Osteocyte (in vitro differentiated cells): ENCODE data around the gene SLC38A4. TPM values are rescaled to one million over a fixed set of nuclear protein-coding genes. Genes with fewer than 3 reads are reported as not detected.

Experiments used
- DNase-seq: peaks from one replicate; pipeline ENCODE4 v3.0.0; 2021; ENCODE audit warnings: mixed read lengths; ENCODE audit not compliant: unreplicated experiment; ENCODE audit errors: extremely low spot score
- H3K27ac Mint-ChIP-seq: one replicate; pipeline ENCODE4 v1.8.0; 2021; ENCODE audit warnings: mild to moderate bottlenecking, mixed read lengths; ENCODE audit not compliant: unreplicated experiment
- H3K27me3 Mint-ChIP-seq: one replicate; pipeline ENCODE4 v1.8.0; 2021; ENCODE audit warnings: mixed read lengths; ENCODE audit not compliant: unreplicated experiment
- H3K36me3 Mint-ChIP-seq: one replicate; pipeline ENCODE4 v1.8.0; 2021; ENCODE audit warnings: mixed read lengths; ENCODE audit not compliant: unreplicated experiment
- H3K4me1 Mint-ChIP-seq: one replicate; pipeline ENCODE4 v1.8.0; 2021; ENCODE audit warnings: mixed read lengths; ENCODE audit not compliant: unreplicated experiment
- H3K4me3 Mint-ChIP-seq: one replicate; pipeline ENCODE4 v1.8.0; 2021; ENCODE audit warnings: mild to moderate bottlenecking, moderate library complexity, mixed read lengths; ENCODE audit not compliant: unreplicated experiment
- H3K9me3 Mint-ChIP-seq: one replicate; pipeline ENCODE4 v1.8.0; 2021; ENCODE audit warnings: mixed read lengths; ENCODE audit not compliant: unreplicated experiment
- total RNA-seq: library from RNA; stranded (reverse); gene quantifications from 2 replicates; pipeline ENCODE4 v1.2.1, GENCODE V29; 2021
- TF ChIP-seq, protein P1 (sequence below): fragments of 200-600 bp; sonication (generic); IDR thresholded peaks from 2 replicates; pipeline ENCODE4 v1.5.0; 2021; ENCODE audit warnings: antibody characterized with exemption, mild to moderate bottlenecking, moderate library complexity

SLC38A4 gene
- total RNA-seq, 1 donor from 2014 or later, result 11.4 TPM

DNA sequence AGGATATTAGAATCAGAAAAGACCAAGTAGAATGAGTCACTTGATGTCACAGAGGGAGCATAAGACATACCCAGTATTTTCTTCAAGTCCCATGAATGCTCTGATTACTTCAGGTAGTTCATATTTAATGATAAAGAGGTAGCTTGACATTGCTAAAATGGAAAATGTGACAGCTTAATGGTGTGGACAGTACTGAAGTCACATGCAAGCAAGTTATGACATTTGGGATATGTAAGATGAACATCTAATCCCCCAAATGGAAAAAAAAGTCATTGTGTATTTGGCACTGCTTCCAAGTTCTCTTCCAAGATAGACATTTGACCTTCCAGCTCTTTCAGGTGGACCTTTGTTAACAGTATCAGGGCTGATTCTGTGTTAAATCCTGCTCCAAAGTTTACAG lies 45.9 kb downstream of the SLC38A4 start:
- TF ChIP-seq, protein P1, sequence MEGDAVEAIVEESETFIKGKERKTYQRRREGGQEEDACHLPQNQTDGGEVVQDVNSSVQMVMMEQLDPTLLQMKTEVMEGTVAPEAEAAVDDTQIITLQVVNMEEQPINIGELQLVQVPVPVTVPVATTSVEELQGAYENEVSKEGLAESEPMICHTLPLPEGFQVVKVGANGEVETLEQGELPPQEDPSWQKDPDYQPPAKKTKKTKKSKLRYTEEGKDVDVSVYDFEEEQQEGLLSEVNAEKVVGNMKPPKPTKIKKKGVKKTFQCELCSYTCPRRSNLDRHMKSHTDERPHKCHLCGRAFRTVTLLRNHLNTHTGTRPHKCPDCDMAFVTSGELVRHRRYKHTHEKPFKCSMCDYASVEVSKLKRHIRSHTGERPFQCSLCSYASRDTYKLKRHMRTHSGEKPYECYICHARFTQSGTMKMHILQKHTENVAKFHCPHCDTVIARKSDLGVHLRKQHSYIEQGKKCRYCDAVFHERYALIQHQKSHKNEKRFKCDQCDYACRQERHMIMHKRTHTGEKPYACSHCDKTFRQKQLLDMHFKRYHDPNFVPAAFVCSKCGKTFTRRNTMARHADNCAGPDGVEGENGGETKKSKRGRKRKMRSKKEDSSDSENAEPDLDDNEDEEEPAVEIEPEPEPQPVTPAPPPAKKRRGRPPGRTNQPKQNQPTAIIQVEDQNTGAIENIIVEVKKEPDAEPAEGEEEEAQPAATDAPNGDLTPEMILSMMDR, result no peak
- Mint-ChIP-seq H3K4me3 (no peak overlapping the region), H3K27ac (no peak overlapping the region), H3K27me3 (no peaks in the 10 kb centered on the region), H3K9me3 (peaks cover 4% of the 10 kb centered on the region), H3K4me1 (peaks cover 34% of the 10 kb centered on the region), H3K36me3 (peaks cover 29% of the 10 kb centered on the region)
- DNase-seq, result no peak

DNA sequence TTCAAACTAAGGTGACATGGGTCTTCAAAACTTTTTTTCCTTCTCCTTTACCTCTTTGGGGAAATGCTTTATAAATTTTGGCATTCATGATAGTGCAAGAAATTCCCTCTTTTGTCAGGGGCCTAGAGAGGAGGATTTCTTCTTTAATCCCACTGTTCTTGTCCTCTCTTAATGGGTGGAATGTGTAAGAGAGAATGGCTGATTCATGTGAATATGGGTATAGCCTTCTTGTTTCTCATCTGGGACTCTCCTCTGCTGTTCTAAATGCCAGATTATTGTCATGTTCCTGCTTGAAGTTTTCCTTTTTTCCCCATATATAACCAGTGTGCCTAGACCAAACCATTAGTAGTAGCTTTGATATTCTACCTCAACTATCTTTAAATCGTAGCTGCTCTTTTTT lies 46.7 kb downstream of the SLC38A4 start:
- DNase-seq, result no peak
- Mint-ChIP-seq H3K9me3 (peaks cover 4% of the 10 kb centered on the region), H3K36me3 (peaks cover 29% of the 10 kb centered on the region), H3K27me3 (no peaks in the 10 kb centered on the region), H3K4me3 (no peak overlapping the region), H3K4me1 (peaks cover 34% of the 10 kb centered on the region), H3K27ac (no peak overlapping the region)
- TF ChIP-seq, protein P1, result no peak

DNA sequence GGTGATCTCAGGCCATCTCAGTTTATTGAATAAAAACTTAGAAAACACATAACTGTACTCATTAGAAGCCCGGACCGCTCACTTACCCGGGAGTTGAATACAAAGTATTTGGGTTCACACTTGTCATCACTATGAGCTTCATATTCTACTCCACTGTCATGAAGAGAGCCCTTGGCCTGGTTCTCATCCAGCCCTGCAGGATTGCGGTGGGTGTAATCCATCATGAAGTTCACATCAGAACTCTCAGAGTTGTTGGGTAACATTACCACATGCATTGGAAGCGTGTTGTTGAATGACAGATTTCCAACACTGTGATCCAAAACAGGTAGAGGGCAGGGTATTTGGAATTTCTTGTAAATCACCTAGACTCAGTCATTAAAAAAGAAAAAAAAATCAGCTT lies 47.4 kb downstream of the SLC38A4 start:
- no peak overlapping the region for H3K4me3 Mint-ChIP-seq
- peaks cover 34% of the 10 kb centered on the region for H3K4me1 Mint-ChIP-seq
- H3K36me3 Mint-ChIP-seq, result peaks cover 29% of the 10 kb centered on the region
- peaks cover 4% of the 10 kb centered on the region for H3K9me3 Mint-ChIP-seq
- H3K27ac Mint-ChIP-seq, result no peak overlapping the region
- TF ChIP-seq, protein P1, result no peak
- no peaks in the 10 kb centered on the region for H3K27me3 Mint-ChIP-seq
- no peak for DNase-seq

DNA sequence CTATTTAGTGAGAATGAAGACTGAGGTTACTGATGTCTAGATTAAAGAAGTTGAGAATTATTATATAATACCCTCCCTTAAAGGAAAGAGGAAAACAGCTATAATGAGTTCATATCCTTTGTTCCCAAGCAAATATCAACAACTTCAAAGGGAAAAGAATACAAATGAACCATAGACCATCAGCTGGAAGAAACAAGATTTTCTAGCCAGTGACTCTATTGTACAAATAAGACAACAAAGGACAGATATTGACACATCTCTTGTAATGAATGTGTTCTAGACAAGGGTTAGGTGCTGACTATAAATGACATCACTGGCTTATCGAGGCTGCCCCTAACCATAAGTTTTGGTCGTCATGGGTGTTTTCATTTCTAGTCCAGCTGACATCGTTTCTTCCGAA lies 48.2 kb downstream of the SLC38A4 start:
- Mint-ChIP-seq H3K4me1 (peaks cover 36% of the 10 kb centered on the region), H3K27ac (no peak overlapping the region), H3K9me3 (peaks cover 4% of the 10 kb centered on the region), H3K4me3 (no peak overlapping the region), H3K36me3 (peaks cover 32% of the 10 kb centered on the region), H3K27me3 (no peaks in the 10 kb centered on the region)
- TF ChIP-seq, protein P1, result no peak
- DNase-seq, result no peak

DNA sequence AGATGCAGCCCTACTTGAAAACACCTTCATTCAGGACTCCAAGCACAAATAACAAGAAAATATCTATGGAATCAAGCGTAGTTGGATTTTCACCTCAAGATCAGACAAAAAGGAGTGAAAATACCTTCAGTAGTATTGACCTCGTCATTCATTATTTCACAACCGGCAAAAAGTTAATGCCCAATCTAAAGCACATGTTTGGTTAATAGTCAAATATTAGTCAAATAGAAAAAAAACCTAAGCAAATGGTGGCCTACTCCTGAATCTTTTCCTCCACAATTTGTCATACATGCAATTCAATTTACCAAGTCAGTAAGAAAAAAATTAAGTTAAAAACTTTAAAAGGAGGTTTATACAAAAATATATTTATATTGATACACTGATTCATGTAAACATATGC lies 50.0 kb downstream of the SLC38A4 start:
- H3K4me1 Mint-ChIP-seq, result peaks cover 54% of the 10 kb centered on the region
- no peak for DNase-seq
- no peaks in the 10 kb centered on the region for H3K27me3 Mint-ChIP-seq
- no peak overlapping the region for H3K27ac Mint-ChIP-seq
- H3K9me3 Mint-ChIP-seq, result peaks cover 4% of the 10 kb centered on the region
- peaks cover 23% of the 10 kb centered on the region for H3K36me3 Mint-ChIP-seq
- TF ChIP-seq, protein P1, result no peak
- H3K4me3 Mint-ChIP-seq, result no peak overlapping the region
